SU-DHL-6 (cell line): Measurements from ENCODE around the gene DCHS1.
"Not testable (repeated sequence)": the region's sequence is repeated elsewhere in the genome, so short reads cannot be mapped to it uniquely, and the experiment has no call there.

ENCODE experiments used
- H2AFZ ChIP-seq: fragments of 200-600 bp; sonication (generic); 2 replicates; pipeline ENCODE4 v1.6.1; 2014; ENCODE audit warnings: low read depth, mild to moderate bottlenecking, moderate library complexity, mixed read lengths, antibody characterized with exemption, low read length; ENCODE audit not compliant: severe bottlenecking
- H3F3A ChIP-seq: fragments of 200-600 bp; shearing (Covaris generic); 2 replicates; pipeline ENCODE4 v1.6.0; 2016; ENCODE audit warnings: antibody characterized with exemption, mild to moderate bottlenecking; ENCODE audit not compliant: insufficient read depth
- H3K27ac ChIP-seq: fragments of 200-600 bp; sonication (generic); 2 replicates; pipeline ENCODE4 v1.5.1; 2016; ENCODE audit warnings: low read depth, mild to moderate bottlenecking, low read length, moderate library complexity, mixed read lengths
- H3K27me3 ChIP-seq: fragments of 200-600 bp; sonication (generic), shearing (Covaris generic); 2 replicates; pipeline ENCODE4 v1.6.0; 2014; ENCODE audit warnings: mild to moderate bottlenecking, low read length
- H3K36me3 ChIP-seq: fragments of 200-600 bp; sonication (generic); 2 replicates; pipeline ENCODE4 v1.6.1; 2014; ENCODE audit warnings: mild to moderate bottlenecking, low read length, mixed read lengths
- H3K4me2 ChIP-seq: fragments of 300-600, 200-600 bp; shearing (Covaris generic), sonication (generic); 2 replicates; pipeline ENCODE4 v1.6.0; 2014; ENCODE audit warnings: low read length, low read depth, mild to moderate bottlenecking; ENCODE audit not compliant: poor library complexity, severe bottlenecking
- H3K4me3 ChIP-seq: fragments of 200-600 bp; sonication (generic); 2 replicates; pipeline ENCODE4 v1.5.1; 2014; ENCODE audit warnings: antibody characterized with exemption, low read length, mild to moderate bottlenecking, mixed read lengths; ENCODE audit not compliant: insufficient read depth, poor library complexity, severe bottlenecking
- H3K79me2 ChIP-seq: fragments of 200-600 bp; sonication (generic); 2 replicates; pipeline ENCODE4 v1.6.1; 2014; ENCODE audit warnings: mild to moderate bottlenecking, low read length, moderate library complexity; ENCODE audit not compliant: insufficient read depth
- H3K9ac ChIP-seq: fragments of 200-600 bp; sonication (generic); 2 replicates; pipeline ENCODE4 v1.7.0; 2014; ENCODE audit warnings: mild to moderate bottlenecking, low read length
- H3K9me2 ChIP-seq: fragments of 200-600 bp; sonication (generic); replicated peaks from 2 replicates; pipeline ENCODE4 v1.6.1; 2014; ENCODE audit warnings: low read length; ENCODE audit not compliant: insufficient read depth
- H3K9me3 ChIP-seq: fragments of 200-600 bp; sonication (generic); 2 replicates; pipeline ENCODE4 v1.6.1; 2014; ENCODE audit warnings: low read length, mixed read lengths; ENCODE audit not compliant: insufficient read depth
- H4K20me1 ChIP-seq: fragments of 200-600 bp; sonication (generic); 2 replicates; pipeline ENCODE4 v1.6.1; 2014; ENCODE audit warnings: low read depth, mild to moderate bottlenecking, antibody characterized with exemption, low read length, moderate library complexity, mixed read lengths
- EZH2phosphoT487 ChIP-seq: fragments of 200-600 bp; sonication (generic), shearing (Covaris generic); conservative IDR thresholded peaks from 2 replicates; pipeline ENCODE4 v1.6.1; 2018; ENCODE audit warnings: mild to moderate bottlenecking, antibody characterized with exemption, low read length, moderate library complexity, mixed read lengths
- TF ChIP-seq, protein P1 (sequence below): fragments of 200-600 bp; sonication (generic); IDR thresholded peaks from one replicate; pipeline ENCODE4 v1.5.1; 2017; ENCODE audit warnings: antibody characterized with exemption, mild to moderate bottlenecking, low read length, moderate library complexity; ENCODE audit not compliant: insufficient read depth, poor library complexity, severe bottlenecking

The DCHS1 gene

DNA sequence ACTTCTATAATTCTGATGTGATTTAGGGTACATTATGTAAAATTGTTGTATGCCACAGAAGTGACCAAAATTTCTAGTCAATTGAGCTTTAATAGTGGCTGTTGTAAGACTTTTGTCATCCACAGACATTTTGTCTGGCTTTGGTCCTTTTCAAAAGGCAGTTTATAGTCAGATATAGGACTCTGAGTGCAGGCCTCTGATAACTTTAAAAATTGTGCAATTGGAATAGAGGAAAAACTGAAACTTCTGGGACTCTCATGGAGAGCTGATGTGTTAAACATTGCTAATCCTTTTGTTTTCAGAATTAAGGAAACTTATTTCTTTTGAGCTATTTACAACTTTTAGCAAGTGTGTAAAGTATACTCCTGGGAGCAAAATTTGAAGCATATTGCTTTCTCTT is 36.5 kb upstream of the DCHS1 start:
- no peaks in the 10 kb centered on the region for H3K9me3 ChIP-seq
- no peak overlapping the region for H2AFZ ChIP-seq
- no peaks in the 10 kb centered on the region for H3K27me3 ChIP-seq
- H3K4me2 ChIP-seq = no peak overlapping the region
- H4K20me1 ChIP-seq = no peaks in the 10 kb centered on the region
- H3K36me3 ChIP-seq = no peaks in the 10 kb centered on the region
- TF ChIP-seq, protein P1, sequence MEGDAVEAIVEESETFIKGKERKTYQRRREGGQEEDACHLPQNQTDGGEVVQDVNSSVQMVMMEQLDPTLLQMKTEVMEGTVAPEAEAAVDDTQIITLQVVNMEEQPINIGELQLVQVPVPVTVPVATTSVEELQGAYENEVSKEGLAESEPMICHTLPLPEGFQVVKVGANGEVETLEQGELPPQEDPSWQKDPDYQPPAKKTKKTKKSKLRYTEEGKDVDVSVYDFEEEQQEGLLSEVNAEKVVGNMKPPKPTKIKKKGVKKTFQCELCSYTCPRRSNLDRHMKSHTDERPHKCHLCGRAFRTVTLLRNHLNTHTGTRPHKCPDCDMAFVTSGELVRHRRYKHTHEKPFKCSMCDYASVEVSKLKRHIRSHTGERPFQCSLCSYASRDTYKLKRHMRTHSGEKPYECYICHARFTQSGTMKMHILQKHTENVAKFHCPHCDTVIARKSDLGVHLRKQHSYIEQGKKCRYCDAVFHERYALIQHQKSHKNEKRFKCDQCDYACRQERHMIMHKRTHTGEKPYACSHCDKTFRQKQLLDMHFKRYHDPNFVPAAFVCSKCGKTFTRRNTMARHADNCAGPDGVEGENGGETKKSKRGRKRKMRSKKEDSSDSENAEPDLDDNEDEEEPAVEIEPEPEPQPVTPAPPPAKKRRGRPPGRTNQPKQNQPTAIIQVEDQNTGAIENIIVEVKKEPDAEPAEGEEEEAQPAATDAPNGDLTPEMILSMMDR = no peak
- TF ChIP-seq EZH2phosphoT487 = no peak
- no peaks in the 10 kb centered on the region for H3K9me2 ChIP-seq
- H3K9ac ChIP-seq = no peak overlapping the region
- no peak overlapping the region for H3K27ac ChIP-seq
- H3F3A ChIP-seq = no peaks in the 10 kb centered on the region
- no peaks in the 10 kb centered on the region for H3K79me2 ChIP-seq
- no peak overlapping the region for H3K4me3 ChIP-seq

DNA sequence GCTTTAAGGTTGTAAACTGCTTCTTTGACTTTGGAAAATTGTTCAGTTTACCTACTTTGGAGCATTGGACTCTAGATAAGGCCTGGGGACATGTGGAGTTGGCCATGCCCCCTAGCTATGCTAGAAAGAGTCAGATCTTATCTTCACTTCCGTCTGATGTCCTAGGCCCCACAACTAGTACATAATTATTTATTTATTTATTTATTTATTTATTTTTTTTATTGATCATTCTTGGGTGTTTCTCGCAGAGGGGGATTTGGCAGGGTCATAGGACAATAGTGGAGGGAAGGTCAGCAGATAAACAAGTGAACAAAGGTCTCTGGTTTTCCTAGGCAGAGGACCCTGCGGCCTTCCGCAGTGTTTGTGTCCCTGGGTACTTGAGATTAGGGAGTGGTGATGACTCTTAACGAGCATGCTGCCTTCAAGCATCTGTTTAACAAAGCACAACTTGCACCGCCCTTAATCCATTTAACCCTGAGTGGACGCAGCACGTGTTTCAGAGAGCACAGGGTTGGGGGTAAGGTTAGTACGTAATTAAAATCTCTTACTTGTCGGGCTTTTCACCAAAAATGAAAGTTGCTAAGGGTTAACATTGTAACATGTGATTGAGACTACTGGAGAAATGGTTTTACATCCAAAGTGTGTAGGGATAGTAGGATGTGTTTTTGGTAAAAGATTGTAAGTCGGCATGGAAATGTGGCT is 35.0 kb upstream of the DCHS1 start:
- not testable (repeated sequence) for H3K9me3 ChIP-seq, H3K9me2 ChIP-seq, H3F3A ChIP-seq, H3K27me3 ChIP-seq, H3K4me3 ChIP-seq, H3K79me2 ChIP-seq, H4K20me1 ChIP-seq, H3K9ac ChIP-seq, H2AFZ ChIP-seq, H3K36me3 ChIP-seq, H3K4me2 ChIP-seq, H3K27ac ChIP-seq

DNA sequence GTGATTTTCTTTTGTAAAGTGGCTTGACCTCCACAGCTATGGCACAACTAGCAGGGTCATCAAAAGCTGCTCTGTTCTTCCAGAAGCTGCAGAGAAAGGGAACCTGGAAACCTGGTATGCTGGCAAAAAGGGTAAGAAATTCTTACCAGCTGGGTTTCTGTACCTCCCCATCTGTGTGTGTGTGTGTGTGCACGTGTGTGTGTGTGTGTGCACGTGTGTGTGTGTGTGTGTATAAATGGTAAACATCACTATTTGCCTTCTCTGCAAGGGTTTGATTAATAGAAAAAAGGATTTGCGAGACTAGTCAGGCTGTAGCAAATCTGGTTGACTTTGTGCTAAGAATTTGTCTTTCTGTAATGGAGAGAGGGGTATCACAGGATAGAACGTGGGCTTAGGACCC is 32.3 kb upstream of the DCHS1 start:
- Histone ChIP-seq H3K9me3 (no peaks in the 10 kb centered on the region), H3K27me3 (no peaks in the 10 kb centered on the region), H3F3A (no peaks in the 10 kb centered on the region), H3K4me2 (no peak overlapping the region), H2AFZ (no peak overlapping the region), H3K9ac (no peak overlapping the region), H3K36me3 (no peaks in the 10 kb centered on the region), H3K9me2 (no peaks in the 10 kb centered on the region), H4K20me1 (no peaks in the 10 kb centered on the region), H3K4me3 (no peak overlapping the region), H3K79me2 (peaks cover 3% of the 10 kb centered on the region), H3K27ac (no peak overlapping the region)
- TF ChIP-seq, protein P1 = no peak
- no peak for TF ChIP-seq EZH2phosphoT487

DNA sequence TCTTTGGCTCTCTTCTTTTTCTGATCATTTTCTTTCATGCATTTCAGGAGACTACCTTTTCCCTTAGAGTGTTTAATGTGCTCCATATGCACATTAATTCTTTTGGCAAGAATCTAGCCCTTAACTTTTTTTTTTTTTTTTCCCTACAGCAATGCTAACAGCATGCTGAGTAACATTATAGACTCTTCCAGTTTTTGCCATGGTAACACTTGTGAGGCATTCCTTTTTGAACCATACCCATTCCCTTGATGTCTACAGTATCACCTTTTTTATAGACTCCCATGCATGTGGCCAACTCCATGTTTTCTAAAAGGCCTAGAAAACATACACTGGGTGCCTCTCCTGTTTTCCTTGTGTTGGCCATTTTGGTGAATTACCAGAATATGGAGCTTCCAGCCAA is 30.4 kb upstream of the DCHS1 start:
- no peak overlapping the region for H3K27ac ChIP-seq
- peaks cover 4% of the 10 kb centered on the region; the same call in 1 of the 2 replicates for H4K20me1 ChIP-seq
- no peak overlapping the region for H3K9ac ChIP-seq
- no peak overlapping the region for H3K4me2 ChIP-seq
- no peak for TF ChIP-seq EZH2phosphoT487
- TF ChIP-seq, protein P1 = no peak
- H3K36me3 ChIP-seq = peaks cover 7% of the 10 kb centered on the region
- no peak overlapping the region for H2AFZ ChIP-seq
- no peaks in the 10 kb centered on the region for H3K27me3 ChIP-seq
- no peaks in the 10 kb centered on the region for H3K9me2 ChIP-seq
- peaks cover 6% of the 10 kb centered on the region; the same call in 1 of the 2 replicates for H3F3A ChIP-seq
- H3K79me2 ChIP-seq = peaks cover 21% of the 10 kb centered on the region
- H3K9me3 ChIP-seq = no peaks in the 10 kb centered on the region
- no peak overlapping the region for H3K4me3 ChIP-seq

DNA sequence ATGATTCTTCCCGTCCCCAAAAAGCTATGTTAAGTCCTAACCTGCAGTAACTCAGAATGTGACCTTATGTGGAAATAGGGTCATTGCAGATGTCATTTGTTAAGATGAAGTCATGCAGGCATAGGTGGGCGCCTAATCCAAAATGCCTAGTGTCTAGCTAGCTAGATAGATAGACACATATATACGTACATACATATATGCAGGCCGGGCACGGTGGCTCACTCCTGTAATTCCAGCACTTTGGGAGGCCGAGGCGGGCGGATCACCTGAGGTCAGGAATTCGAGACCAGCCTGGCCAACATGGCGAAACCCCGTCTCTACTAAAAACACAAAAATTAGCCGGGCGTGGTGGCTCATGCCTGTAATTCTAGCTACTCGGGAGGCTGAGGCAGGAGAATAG is 28.5 kb upstream of the DCHS1 start:
- H3K27ac ChIP-seq, H4K20me1 ChIP-seq, H3K9me3 ChIP-seq, H3K27me3 ChIP-seq, H3K9me2 ChIP-seq: not testable (repeated sequence)
- Histone ChIP-seq H3K4me3 (peak overlapping the region; percentile 52), H3K36me3 (peaks cover 16% of the 10 kb centered on the region), H3F3A (peaks cover 18% of the 10 kb centered on the region; the same call in 1 of the 2 replicates), H3K79me2 (peaks cover 29% of the 10 kb centered on the region), H3K9ac (peak overlapping the region; percentile 93), H3K4me2 (peak overlapping the region; percentile 82), H2AFZ (peak overlapping the region; percentile 95)
